ENCODE results near the gene TMEM72.

The TMEM72 gene

GRCh38 chr10:44963772-44964633 lies 52.9 kb downstream of the TMEM72 start:
- Histone ChIP-seq H3K23ac (ENCODE audit: low read length) (no peak overlapping the region), H3K4ac (ENCODE audit: low read depth, low read length) (peak overlapping the region; percentile 46), H3K4me1 (ENCODE audit: control insufficient read depth in 1 of 2, insufficient read depth in 2 of 2, low read length in 2 of 2) (peaks cover 49 to 65% of the 10 kb centered on the region in 2 experiments), H3K4me2 (ENCODE audit: low read length) (peak overlapping the region; percentile 8), H4K12ac (ENCODE audit: low read depth, low read length) (no peak overlapping the region), H3K27me3 (ENCODE audit: insufficient read depth, low read length) (no peaks in the 10 kb centered on the region), H3K36me3 (ENCODE audit: control insufficient read depth in 1 of 2, insufficient read depth in 2 of 2, low read length in 2 of 2) (peaks cover 2 to 5% of the 10 kb centered on the region in 2 experiments), H3K4me3 (ENCODE audit: low read depth, low read length) (no peak overlapping the region), H2BK5ac (ENCODE audit: low read depth, low read length, poor library complexity) (peak overlapping the region; percentile 28), H3K27ac (ENCODE audit: low read depth, low read length) (peak overlapping the region; percentile 63), H3K14ac (ENCODE audit: low read length) (peak overlapping the region; percentile 45), H3K79me2 (ENCODE audit: control insufficient read depth, insufficient read depth, low read length, poor library complexity) (peaks cover 7% of the 10 kb centered on the region), H2BK120ac (ENCODE audit: insufficient read depth, low read length, poor library complexity) (peak overlapping the region; percentile 65), H3K9me3 (ENCODE audit: insufficient read depth, low read depth, low read length) (peaks cover 2% of the 10 kb centered on the region), H2BK12ac (ENCODE audit: low read length) (peak overlapping the region; percentile 45), H4K8ac (ENCODE audit: low read depth, low read length) (peak overlapping the region; percentile 72), H3K18ac (ENCODE audit: low read length) (peak overlapping the region; percentile 26), H3K79me1 (ENCODE audit: low read length) (peaks cover 20% of the 10 kb centered on the region), H2AFZ (ENCODE audit: insufficient read depth, low read length, poor library complexity) (peak overlapping the region; percentile 38), H4K91ac (ENCODE audit: low read depth, low read length) (peak overlapping the region; percentile 84), H2AK5ac (ENCODE audit: low read length) (peak overlapping the region; percentile 1), H3K9ac (ENCODE audit: low read length) (no peak overlapping the region)
- WGBS (ENCODE audit: extremely low coverage, insufficient coverage, insufficient read length), result no CpG with 5 or more reads among the region's 15 CpGs
- no peak for DNase-seq

GRCh38 chr10:44965104-44965503 lies 54.0 kb downstream of the TMEM72 start:
- no peak overlapping the region for H4K12ac ChIP-seq (ENCODE audit: low read depth, low read length)
- no peak overlapping the region for H3K27ac ChIP-seq (ENCODE audit: low read depth, low read length)
- peaks cover 46 to 60% of the 10 kb centered on the region in 2 experiments for H3K4me1 ChIP-seq (ENCODE audit: control insufficient read depth in 1 of 2, insufficient read depth in 2 of 2, low read length in 2 of 2)
- H3K18ac ChIP-seq (ENCODE audit: low read length), result no peak overlapping the region
- no peak overlapping the region for H3K14ac ChIP-seq (ENCODE audit: low read length)
- H3K23ac ChIP-seq (ENCODE audit: low read length), result no peak overlapping the region
- no peaks in the 10 kb centered on the region for H3K27me3 ChIP-seq (ENCODE audit: insufficient read depth, low read length)
- H3K4ac ChIP-seq (ENCODE audit: low read depth, low read length), result no peak overlapping the region
- peaks cover 4% of the 10 kb centered on the region for H3K79me2 ChIP-seq (ENCODE audit: control insufficient read depth, insufficient read depth, low read length, poor library complexity)
- peaks cover 2% of the 10 kb centered on the region for H3K9me3 ChIP-seq (ENCODE audit: insufficient read depth, low read depth, low read length)
- DNase-seq, result no peak
- no peak overlapping the region for H2BK12ac ChIP-seq (ENCODE audit: low read length)
- H4K91ac ChIP-seq (ENCODE audit: low read depth, low read length), result no peak overlapping the region
- H3K4me3 ChIP-seq (ENCODE audit: low read depth, low read length), result no peak overlapping the region
- H3K79me1 ChIP-seq (ENCODE audit: low read length), result peaks cover 15% of the 10 kb centered on the region
- H3K4me2 ChIP-seq (ENCODE audit: low read length), result no peak overlapping the region
- H2AFZ ChIP-seq (ENCODE audit: insufficient read depth, low read length, poor library complexity), result no peak overlapping the region
- H3K36me3 ChIP-seq (ENCODE audit: control insufficient read depth in 1 of 2, insufficient read depth in 2 of 2, low read length in 2 of 2), result peaks cover 8 to 12% of the 10 kb centered on the region in 2 experiments
- H3K9ac ChIP-seq (ENCODE audit: low read length), result no peak overlapping the region
- no peak overlapping the region for H2BK5ac ChIP-seq (ENCODE audit: low read depth, low read length, poor library complexity)
- no peak overlapping the region for H2AK5ac ChIP-seq (ENCODE audit: low read length)
- H2BK120ac ChIP-seq (ENCODE audit: insufficient read depth, low read length, poor library complexity), result no peak overlapping the region
- no peak overlapping the region for H4K8ac ChIP-seq (ENCODE audit: low read depth, low read length)
- no CpG with 5 or more reads among the region's 1 CpG for WGBS (ENCODE audit: extremely low coverage, insufficient coverage, insufficient read length)

GRCh38 chr10:44965651-44966097 lies 54.5 kb downstream of the TMEM72 start:
- Histone ChIP-seq H3K9ac (ENCODE audit: low read length) (no peak overlapping the region), H2AFZ (ENCODE audit: insufficient read depth, low read length, poor library complexity) (no peak overlapping the region), H2BK12ac (ENCODE audit: low read length) (peak overlapping the region; percentile 16), H3K4me3 (ENCODE audit: low read depth, low read length) (no peak overlapping the region), H3K27ac (ENCODE audit: low read depth, low read length) (no peak overlapping the region), H3K23ac (ENCODE audit: low read length) (no peak overlapping the region), H3K4me2 (ENCODE audit: low read length) (no peak overlapping the region), H4K8ac (ENCODE audit: low read depth, low read length) (no peak overlapping the region), H3K36me3 (ENCODE audit: control insufficient read depth in 1 of 2, insufficient read depth in 2 of 2, low read length in 2 of 2) (peaks cover 11 to 15% of the 10 kb centered on the region in 2 experiments), H4K12ac (ENCODE audit: low read depth, low read length) (no peak overlapping the region), H4K91ac (ENCODE audit: low read depth, low read length) (peak overlapping the region; percentile 40), H3K18ac (ENCODE audit: low read length) (peak overlapping the region; percentile 51), H3K79me2 (ENCODE audit: control insufficient read depth, insufficient read depth, low read length, poor library complexity) (peaks cover 4% of the 10 kb centered on the region), H3K79me1 (ENCODE audit: low read length) (peaks cover 15% of the 10 kb centered on the region), H3K4ac (ENCODE audit: low read depth, low read length) (no peak overlapping the region), H2BK120ac (ENCODE audit: insufficient read depth, low read length, poor library complexity) (peak overlapping the region; percentile 4), H3K4me1 (ENCODE audit: control insufficient read depth in 1 of 2, insufficient read depth in 2 of 2, low read length in 2 of 2) (peaks cover 41 to 55% of the 10 kb centered on the region in 2 experiments), H3K9me3 (ENCODE audit: insufficient read depth, low read depth, low read length) (peaks cover 2% of the 10 kb centered on the region), H2AK5ac (ENCODE audit: low read length) (peak overlapping the region; percentile 17), H3K27me3 (ENCODE audit: insufficient read depth, low read length) (no peaks in the 10 kb centered on the region), H3K14ac (ENCODE audit: low read length) (peak overlapping the region; percentile 63), H2BK5ac (ENCODE audit: low read depth, low read length, poor library complexity) (no peak overlapping the region)
- no CpG with 5 or more reads among the region's 6 CpGs for WGBS (ENCODE audit: extremely low coverage, insufficient coverage, insufficient read length)
- no peak for DNase-seq

GRCh38 chr10:44966129-44966815 lies 55.1 kb downstream of the TMEM72 start:
- Histone ChIP-seq H3K79me1 (ENCODE audit: low read length) (peaks cover 15% of the 10 kb centered on the region), H3K27ac (ENCODE audit: low read depth, low read length) (no peak overlapping the region), H3K14ac (ENCODE audit: low read length) (no peak overlapping the region), H2BK12ac (ENCODE audit: low read length) (peak overlapping the region; percentile 67), H3K9ac (ENCODE audit: low read length) (no peak overlapping the region), H3K36me3 (ENCODE audit: control insufficient read depth in 1 of 2, insufficient read depth in 2 of 2, low read length in 2 of 2) (peaks cover 17 to 21% of the 10 kb centered on the region in 2 experiments), H4K12ac (ENCODE audit: low read depth, low read length) (no peak overlapping the region), H3K23ac (ENCODE audit: low read length) (no peak overlapping the region), H3K9me3 (ENCODE audit: insufficient read depth, low read depth, low read length) (peaks cover 2% of the 10 kb centered on the region), H3K27me3 (ENCODE audit: insufficient read depth, low read length) (no peaks in the 10 kb centered on the region), H2AFZ (ENCODE audit: insufficient read depth, low read length, poor library complexity) (no peak overlapping the region), H4K8ac (ENCODE audit: low read depth, low read length) (no peak overlapping the region), H2BK5ac (ENCODE audit: low read depth, low read length, poor library complexity) (no peak overlapping the region), H4K91ac (ENCODE audit: low read depth, low read length) (no peak overlapping the region), H3K4ac (ENCODE audit: low read depth, low read length) (no peak overlapping the region), H3K4me2 (ENCODE audit: low read length) (no peak overlapping the region), H3K4me3 (ENCODE audit: low read depth, low read length) (no peak overlapping the region), H3K79me2 (ENCODE audit: control insufficient read depth, insufficient read depth, low read length, poor library complexity) (peaks cover 4% of the 10 kb centered on the region), H2BK120ac (ENCODE audit: insufficient read depth, low read length, poor library complexity) (no peak overlapping the region), H2AK5ac (ENCODE audit: low read length) (no peak overlapping the region), H3K4me1 (ENCODE audit: control insufficient read depth in 1 of 2, insufficient read depth in 2 of 2, low read length in 2 of 2) (peaks cover 36 to 49% of the 10 kb centered on the region in 2 experiments), H3K18ac (ENCODE audit: low read length) (no peak overlapping the region)
- peak in 1 of 2 donors; percentile 22 for DNase-seq
- WGBS (ENCODE audit: extremely low coverage, insufficient coverage, insufficient read length), result no CpG with 5 or more reads among the region's 8 CpGs

Data from trophoblast cell (in vitro differentiated cells and primary cell).